CD8-positive, alpha-beta memory T cell (primary cell): ENCODE results near the gene SLMAP. TPM values are rescaled to one million over a fixed set of nuclear protein-coding genes. Genes with fewer than 3 reads are reported as not detected.

Experiments used
- CTCF ChIA-PET: fragments of 350-600 bp; sonication (Branson Sonifier 250); formaldehyde crosslinking; loops from one replicate; lab custom pipeline; 2021; ENCODE audit warnings: antibody characterized with exemption; lab: Charles Lee
- POLR2A ChIA-PET: fragments of 350-600 bp; sonication (Branson Sonifier 250); formaldehyde crosslinking; loops from one replicate; lab custom pipeline; 2021; ENCODE audit warnings: antibody characterized with exemption; lab: Charles Lee
- DNase-seq, 5 donors: peaks; one replicate each; pipeline versions ENCODE4 v3.0.0 to v3.0.0-alpha.2; 2020 to 2022; ENCODE audit warnings: mixed read lengths in 1 of 5
- H3K27ac ChIP-seq: one replicate; pipeline ENCODE4 v1.7.0; 2013; ENCODE audit warnings: low read depth, mild to moderate bottlenecking, low read length, moderate library complexity
- H3K27me3 ChIP-seq: 2 replicates; pipeline ENCODE4 v1.7.0; 2013; ENCODE audit warnings: low read length, mild to moderate bottlenecking; ENCODE audit not compliant: insufficient read depth, poor library complexity, severe bottlenecking
- H3K36me3 ChIP-seq: 2 replicates; pipeline ENCODE4 v1.7.0; 2013; ENCODE audit warnings: mild to moderate bottlenecking, low read length, moderate library complexity; ENCODE audit not compliant: insufficient read depth
- H3K4me1 ChIP-seq: 2 replicates; pipeline ENCODE4 v1.7.0; 2013; ENCODE audit warnings: mild to moderate bottlenecking, low read length, moderate library complexity; ENCODE audit not compliant: insufficient read depth
- H3K4me3 ChIP-seq: 2 replicates; pipeline ENCODE4 v1.7.0; 2013; ENCODE audit warnings: mild to moderate bottlenecking, low read length
- H3K9me3 ChIP-seq: 2 replicates; pipeline ENCODE4 v1.7.0; 2013; ENCODE audit warnings: mild to moderate bottlenecking, low read length
- H3K27ac Mint-ChIP-seq, 8 donors: one replicate each; pipeline ENCODE4 v1.8.0; 2020 to 2021; ENCODE audit warnings: mixed read lengths in 8 of 8, mild to moderate bottlenecking in 6 of 8, inconsistent platforms in 3 of 8, moderate library complexity in 3 of 8
- H3K27me3 Mint-ChIP-seq, 2 donors: one replicate each; pipeline ENCODE4 v1.8.0; 2020 to 2021; ENCODE audit warnings: mixed read lengths in 2 of 2, mild to moderate bottlenecking in 1 of 2, moderate library complexity in 1 of 2
- H3K36me3 Mint-ChIP-seq, 3 donors: one replicate each; pipeline ENCODE4 v1.8.0; 2020 to 2021; ENCODE audit warnings: mixed read lengths in 3 of 3, inconsistent platforms in 1 of 3, mild to moderate bottlenecking in 1 of 3
- H3K4me1 Mint-ChIP-seq, 3 donors: one replicate each; pipeline ENCODE4 v1.8.0; 2020 to 2021; ENCODE audit warnings: mixed read lengths in 3 of 3, inconsistent platforms in 1 of 3, mild to moderate bottlenecking in 1 of 3
- H3K4me3 Mint-ChIP-seq, 7 donors: one replicate each; pipeline ENCODE4 v1.8.0; 2020 to 2021; ENCODE audit warnings: mixed read lengths in 7 of 7, mild to moderate bottlenecking in 6 of 7, moderate library complexity in 4 of 7, inconsistent platforms in 2 of 7
- H3K9me3 Mint-ChIP-seq, 5 donors: one replicate each; pipeline ENCODE4 v1.8.0; 2020 to 2022; ENCODE audit warnings: mixed read lengths in 5 of 5, mild to moderate bottlenecking in 3 of 5, moderate library complexity in 2 of 5, inconsistent platforms in 1 of 5
- polyA plus RNA-seq: library from polyadenylated mRNA; unstranded; fragments of 300-500 nt; fragmentation: Illumina TruSeq; gene quantifications from one replicate; pipeline ENCODE4 v1.2.3, GENCODE V29; 2021
- total RNA-seq, 2 experiments: library from RNA; stranded (reverse); gene quantifications; one replicate each; pipeline ENCODE4 v1.2.3, GENCODE V29; 2021

Gene SLMAP
- 10 to 100 TPM; 55.8 to 57.8 TPM for total RNA-seq
- 26.7 TPM for polyA plus RNA-seq

GRCh38 chr3:57755741-57756527 lies at the start of gene SLMAP:
SLMAP (plus strand) TSS chr3:57756309; CDS start chr3:57757652, 1,343 bp downstream.
- Histone ChIP-seq H3K9me3 (no peaks in the 10 kb centered on the region), H3K4me1 (peaks cover 38% of the 10 kb centered on the region), H3K4me3 (peak within 1 kb of the TSS; percentile 73), H3K27ac (peak within 1 kb of the TSS; percentile 66), H3K36me3 (peaks cover 4% of the 10 kb centered on the region), H3K27me3 (no peaks in the 10 kb centered on the region)
- peaks cover 0 to 36% (median 0%) of the 10 kb centered on the region in 3 donors for H3K36me3 Mint-ChIP-seq
- H3K9me3 Mint-ChIP-seq = no peaks in the 10 kb centered on the region
- peak within 1 kb of the TSS; percentile 93 to 98 (median 96) for H3K4me3 Mint-ChIP-seq
- H3K4me1 Mint-ChIP-seq = peaks cover 39 to 47% (median 42%) of the 10 kb centered on the region in 3 donors
- DNase-seq = peak; percentile 92 to 97 (median 94)
- peak within 1 kb of the TSS; percentile 68 to 98 (median 95) for H3K27ac Mint-ChIP-seq
- H3K27me3 Mint-ChIP-seq = no peaks in the 10 kb centered on the region
- ChIA-PET CTCF (interaction anchor here (0.6 to 1.2 kb wide), 5 partner anchors 63 to 1073 kb away, joined by 3 read pairs; partner anchors contain the start of genes ARF4, DENND6A, PDE12 and TASOR), POLR2A (interaction anchor here (0.6 to 2.1 kb wide), 7 partner anchors 14 to 200 kb away, joined by 3 to 21 read pairs (median 5); partner anchors contain the start of genes ARF4, DENND6A and PDE12)

DNA sequence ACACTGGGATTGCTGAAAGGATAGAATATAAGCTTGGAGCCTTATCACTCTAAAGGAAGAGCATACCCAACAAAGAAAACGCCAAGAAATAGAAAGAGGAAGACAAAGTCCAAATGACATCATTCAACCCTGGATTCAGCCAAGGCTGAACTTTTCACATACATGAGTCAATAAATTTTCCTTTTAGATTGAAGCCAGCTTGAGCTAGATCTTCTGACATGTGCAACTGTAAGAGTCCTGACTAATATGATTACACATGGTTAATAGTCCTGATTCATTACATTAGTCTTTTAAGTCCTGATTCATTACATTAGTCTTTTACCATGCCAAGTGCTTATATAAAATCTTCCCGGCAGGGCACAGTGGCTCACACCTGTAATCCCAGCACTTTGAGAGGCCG lies 49.6 kb upstream of the SLMAP start:
- no peaks in the 10 kb centered on the region for H3K36me3 ChIP-seq
- Mint-ChIP-seq H3K9me3 (no peaks in the 10 kb centered on the region), H3K36me3 (no peaks in the 10 kb centered on the region), H3K27me3 (peaks cover 0 to 10% of the 10 kb centered on the region in 2 donors), H3K27ac (no peak overlapping the region), H3K4me3 (no peak overlapping the region), H3K4me1 (peaks cover 0 to 5% (median 0%) of the 10 kb centered on the region in 3 donors)
- no peaks in the 10 kb centered on the region for H3K9me3 ChIP-seq
- ChIA-PET CTCF (no interaction called here), POLR2A (no interaction called here)
- H3K27ac ChIP-seq = no peak overlapping the region
- no peak overlapping the region for H3K4me3 ChIP-seq
- no peaks in the 10 kb centered on the region for H3K4me1 ChIP-seq
- no peaks in the 10 kb centered on the region for H3K27me3 ChIP-seq
- no peak for DNase-seq

DNA sequence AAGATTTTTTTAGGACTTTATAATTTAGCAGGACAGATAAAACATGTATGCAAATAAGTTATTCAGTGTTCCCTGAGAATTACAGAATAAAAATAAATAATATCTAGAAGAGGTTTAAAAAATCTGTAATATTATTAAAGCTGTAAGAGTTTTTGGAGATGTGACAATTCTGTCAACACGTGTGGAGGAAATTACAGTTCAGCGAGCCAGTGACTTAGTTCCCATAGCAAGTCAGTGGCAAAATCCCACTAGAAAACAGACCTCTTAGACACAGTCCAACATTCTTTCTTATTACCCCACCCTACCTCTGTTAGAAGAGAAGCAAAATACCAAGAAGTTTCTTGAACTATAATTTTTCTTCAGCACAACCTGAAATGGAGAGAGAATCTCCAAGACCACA lies 47.1 kb upstream of the SLMAP start:
- Histone ChIP-seq H3K27ac (no peak overlapping the region), H3K4me3 (no peak overlapping the region), H3K9me3 (no peaks in the 10 kb centered on the region), H3K4me1 (no peaks in the 10 kb centered on the region), H3K27me3 (no peaks in the 10 kb centered on the region), H3K36me3 (no peaks in the 10 kb centered on the region)
- Mint-ChIP-seq H3K27me3 (peaks cover 0 to 7% of the 10 kb centered on the region in 2 donors), H3K9me3 (no peaks in the 10 kb centered on the region), H3K4me1 (peaks cover 0 to 5% (median 0%) of the 10 kb centered on the region in 3 donors), H3K36me3 (no peaks in the 10 kb centered on the region), H3K4me3 (no peak overlapping the region), H3K27ac (no peak overlapping the region)
- ChIA-PET POLR2A (no interaction called here), CTCF (no interaction called here)
- DNase-seq = no peak

- no peaks in the 10 kb centered on the region for H3K4me1 ChIP-seq
- no peak overlapping the region for H3K27ac Mint-ChIP-seq
- H3K9me3 Mint-ChIP-seq = no peaks in the 10 kb centered on the region
- H3K4me3 ChIP-seq = no peak overlapping the region
- DNase-seq = no peak
- CTCF ChIA-PET = no interaction called here
- H3K27ac ChIP-seq = no peak overlapping the region
- no peaks in the 10 kb centered on the region for H3K9me3 ChIP-seq
- POLR2A ChIA-PET = no interaction called here
- peaks cover 0 to 5% (median 0%) of the 10 kb centered on the region in 3 donors for H3K4me1 Mint-ChIP-seq
- H3K36me3 Mint-ChIP-seq = no peaks in the 10 kb centered on the region
- peaks cover 0 to 6% of the 10 kb centered on the region in 2 donors for H3K27me3 Mint-ChIP-seq
- no peaks in the 10 kb centered on the region for H3K27me3 ChIP-seq
- no peaks in the 10 kb centered on the region for H3K36me3 ChIP-seq
- H3K4me3 Mint-ChIP-seq = no peak overlapping the region
These were observed 46.5 kb upstream of the SLMAP start for GRCh38 chr3:57709559-57709958.

DNA sequence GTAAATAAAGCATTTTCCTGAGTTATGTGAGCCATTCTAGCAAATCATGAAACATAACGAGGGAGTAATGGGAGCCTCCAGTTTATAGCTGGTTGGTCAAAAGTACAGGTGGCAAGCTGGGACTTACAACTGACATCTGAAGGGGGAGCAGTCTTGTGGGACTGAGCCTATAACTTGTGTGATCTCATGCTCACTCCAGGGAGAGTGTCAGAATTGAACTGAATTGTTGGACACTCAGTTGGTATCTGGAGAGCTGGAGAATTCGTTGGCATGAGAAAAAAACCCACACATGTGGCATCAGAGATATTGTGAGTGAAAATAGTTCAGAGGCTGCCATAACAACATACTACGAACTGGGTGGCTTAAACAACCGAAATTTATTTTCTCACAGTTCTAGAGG lies 40.4 kb upstream of the SLMAP start:
- H3K4me1 Mint-ChIP-seq = no peaks in the 10 kb centered on the region
- no peak for DNase-seq
- POLR2A ChIA-PET = interaction anchor here (0.6 kb wide), 1 partner anchor 182 kb away, joined by 4 read pairs; no protein-coding TSS in a partner anchor

DNA sequence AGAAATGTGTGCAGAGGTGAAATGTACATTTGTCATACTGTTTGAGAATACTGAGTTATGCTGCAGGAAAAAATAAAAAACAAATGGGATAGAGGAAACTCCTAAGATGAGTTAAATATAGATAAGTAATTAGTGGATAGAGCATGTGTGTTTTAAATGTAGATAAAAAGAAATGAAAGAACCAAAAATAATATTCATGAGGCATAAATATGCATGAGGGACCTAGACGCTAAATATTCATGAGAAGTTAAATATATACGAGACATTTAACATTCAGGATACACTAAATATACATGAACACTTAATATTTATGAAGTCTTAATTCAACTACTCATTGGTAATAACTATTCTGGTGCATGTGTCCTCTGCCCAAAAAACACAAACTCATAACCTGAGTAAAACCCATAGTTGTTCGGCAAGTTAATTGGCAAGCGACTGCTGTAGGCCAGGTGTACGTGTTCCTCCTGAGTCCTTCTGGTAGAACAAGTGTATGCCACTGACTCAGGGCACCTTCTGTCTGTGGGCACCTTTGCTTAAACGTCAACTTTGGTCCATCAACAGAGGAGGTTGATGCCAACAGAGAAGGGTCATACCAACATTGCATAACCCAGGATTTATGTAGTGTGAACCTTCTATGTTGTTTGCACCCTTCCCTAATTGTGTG lies 38.8 kb upstream of the SLMAP start:
- H3K4me3 Mint-ChIP-seq = no peak overlapping the region
- no peak overlapping the region for H3K27ac Mint-ChIP-seq
- H3K9me3 ChIP-seq = no peaks in the 10 kb centered on the region
- DNase-seq = no peak
- H3K4me1 ChIP-seq = no peaks in the 10 kb centered on the region
- no peaks in the 10 kb centered on the region for H3K27me3 ChIP-seq
- CTCF ChIA-PET = no interaction called here
- no peak overlapping the region for H3K27ac ChIP-seq
- no peaks in the 10 kb centered on the region for H3K4me1 Mint-ChIP-seq
- no peaks in the 10 kb centered on the region for H3K27me3 Mint-ChIP-seq
- no peaks in the 10 kb centered on the region for H3K36me3 Mint-ChIP-seq
- no peak overlapping the region for H3K4me3 ChIP-seq
- H3K36me3 ChIP-seq = no peaks in the 10 kb centered on the region
- POLR2A ChIA-PET = no interaction called here
- no peaks in the 10 kb centered on the region for H3K9me3 Mint-ChIP-seq

More for the DNA sequence above, 40.4 kb upstream of the SLMAP start:
- Mint-ChIP-seq H3K9me3 (no peaks in the 10 kb centered on the region), H3K4me3 (no peak overlapping the region), H3K27me3 (no peaks in the 10 kb centered on the region), H3K27ac (no peak overlapping the region), H3K36me3 (no peaks in the 10 kb centered on the region)
- Histone ChIP-seq H3K9me3 (no peaks in the 10 kb centered on the region), H3K36me3 (no peaks in the 10 kb centered on the region), H3K4me3 (no peak overlapping the region), H3K27ac (no peak overlapping the region), H3K4me1 (no peaks in the 10 kb centered on the region), H3K27me3 (no peaks in the 10 kb centered on the region)
- CTCF ChIA-PET = no interaction called here

GRCh38 chr3:57718118-57718517 lies 38.0 kb upstream of the SLMAP start:
- H3K9me3 Mint-ChIP-seq = no peaks in the 10 kb centered on the region
- Histone ChIP-seq H3K4me1 (no peaks in the 10 kb centered on the region), H3K27ac (no peak overlapping the region), H3K4me3 (no peak overlapping the region), H3K9me3 (no peaks in the 10 kb centered on the region), H3K36me3 (no peaks in the 10 kb centered on the region), H3K27me3 (no peaks in the 10 kb centered on the region)
- no peak overlapping the region for H3K27ac Mint-ChIP-seq
- H3K27me3 Mint-ChIP-seq = no peaks in the 10 kb centered on the region
- DNase-seq = no peak
- no peaks in the 10 kb centered on the region for H3K4me1 Mint-ChIP-seq
- H3K36me3 Mint-ChIP-seq = no peaks in the 10 kb centered on the region
- POLR2A ChIA-PET = no interaction called here
- CTCF ChIA-PET = no interaction called here
- H3K4me3 Mint-ChIP-seq = no peak overlapping the region

- H3K27ac ChIP-seq = no peak overlapping the region
- no peak overlapping the region for H3K4me3 ChIP-seq
- Mint-ChIP-seq H3K4me3 (no peak overlapping the region), H3K27me3 (no peaks in the 10 kb centered on the region), H3K27ac (peak overlapping the region in 1 of 8 donors; percentile 38), H3K36me3 (no peaks in the 10 kb centered on the region), H3K9me3 (no peaks in the 10 kb centered on the region), H3K4me1 (no peaks in the 10 kb centered on the region)
- H3K27me3 ChIP-seq = no peaks in the 10 kb centered on the region
- CTCF ChIA-PET = no interaction called here
- no peaks in the 10 kb centered on the region for H3K36me3 ChIP-seq
- no peak for DNase-seq
- no peaks in the 10 kb centered on the region for H3K4me1 ChIP-seq
- H3K9me3 ChIP-seq = no peaks in the 10 kb centered on the region
- POLR2A ChIA-PET = no interaction called here
These were observed 29.7 kb upstream of the SLMAP start for GRCh38 chr3:57726397-57726796.
